Fibroblast of lung (primary cell): Measurements from ENCODE around the gene KCMF1. TPM values are rescaled to one million over a fixed set of nuclear protein-coding genes. Genes with fewer than 3 reads are reported as not detected.

Source experiments
- DNase-seq, 2 donors: peaks; one replicate each; pipeline versions ENCODE4 v3.0.0 to v3.0.0-alpha.2; 2010; ENCODE audit warnings: low read depth in 2 of 2
- H2AFZ ChIP-seq: 2 replicates; pipeline ENCODE4 v1.5.1; 2012; ENCODE audit warnings: low read length, control low read depth, inconsistent platforms
- H3K27ac ChIP-seq: 2 replicates; pipeline ENCODE4 v1.5.1; 2011; ENCODE audit warnings: low read length, control low read depth; ENCODE audit not compliant: insufficient read depth
- H3K27me3 ChIP-seq: 2 replicates; pipeline ENCODE4 v1.5.1; 2011; ENCODE audit warnings: mild to moderate bottlenecking, low read length; ENCODE audit not compliant: control insufficient read depth, insufficient read depth
- H3K36me3 ChIP-seq: 2 replicates; pipeline ENCODE4 v1.5.1; 2011; ENCODE audit warnings: low read length; ENCODE audit not compliant: control insufficient read depth, insufficient read depth
- H3K4me1 ChIP-seq: 2 replicates; pipeline ENCODE4 v1.5.1; 2011; ENCODE audit warnings: low read length; ENCODE audit not compliant: control insufficient read depth, insufficient read depth; ENCODE audit errors: extremely low read depth
- H3K4me2 ChIP-seq: 2 replicates; pipeline ENCODE4 v1.5.1; 2011; ENCODE audit warnings: low read length, control low read depth; ENCODE audit not compliant: insufficient read depth; ENCODE audit errors: extremely low read depth
- H3K4me3 ChIP-seq, 4 experiments: fragments of 200-600 bp in 1 of 4; sonication (generic) in 1 of 4; replicated peaks in 1 of 4; 2 replicates each; pipeline ENCODE4 v1.5.1; 2011 to 2016; ENCODE audit warnings: low read length in 4 of 4, low read depth in 3 of 4, mild to moderate bottlenecking in 3 of 4, control low read depth in 2 of 4, inconsistent platforms in 1 of 4, mixed read lengths in 1 of 4; ENCODE audit not compliant: insufficient read depth in 1 of 4; ENCODE audit errors: control extremely low read depth in 1 of 4
- H3K79me2 ChIP-seq: 2 replicates; pipeline ENCODE4 v1.5.1; 2012; ENCODE audit warnings: mild to moderate bottlenecking, low read length, inconsistent platforms; ENCODE audit not compliant: control insufficient read depth, insufficient read depth
- H3K9ac ChIP-seq: 2 replicates; pipeline ENCODE4 v1.5.1; 2011; ENCODE audit warnings: mild to moderate bottlenecking, low read length, control low read depth; ENCODE audit not compliant: insufficient read depth
- H3K9me3 ChIP-seq: 2 replicates; pipeline ENCODE4 v1.5.1; 2012; ENCODE audit warnings: low read depth, low read length; ENCODE audit not compliant: control insufficient read depth, insufficient read depth
- H4K20me1 ChIP-seq: 2 replicates; pipeline ENCODE4 v1.5.1; 2011; ENCODE audit warnings: low read length; ENCODE audit not compliant: control insufficient read depth, insufficient read depth; ENCODE audit errors: extremely low read depth
- CTCF ChIP-seq, 2 donors: IDR thresholded peaks in 1 of 2; conservative IDR thresholded peaks in 1 of 2; 1 replicate in 1 of 2; 2 replicates in 1 of 2; pipeline ENCODE4 v1.5.1; 2011 to 2012; ENCODE audit warnings: low read length in 2 of 2, control low read depth in 1 of 2, inconsistent platforms in 1 of 2, low read depth in 1 of 2, mild to moderate bottlenecking in 1 of 2
- EZH2 ChIP-seq: IDR thresholded peaks from 2 replicates; pipeline ENCODE4 v1.5.1; 2012; ENCODE audit warnings: low read length, control low read depth, mild to moderate bottlenecking; ENCODE audit errors: missing control alignments
- polyA plus RNA-seq, 2 donors: library from polyadenylated mRNA; depleted of rRNA in 1 of 2; stranded (reverse) in 1 of 2; unstranded in 1 of 2; fragments of >200 nt; gene quantifications; 2 replicates each; pipeline ENCODE4 v1.2.1, GENCODE V29; 2011 to 2012; ENCODE audit warnings: missing spikeins in 1 of 2
- total RNA-seq: library from RNA; depleted of rRNA; stranded (reverse); fragments of >200 nt; gene quantifications from 2 replicates; pipeline ENCODE4 v1.2.1, GENCODE V29; 2014

The KCMF1 gene
- total and polyA plus RNA-seq, 2 donors (not counting 1 experiment from before 2014, with no cell fraction given) = 61.8 to 120 TPM

GRCh38 chr2:85019121-85019520 is 48.2 kb downstream of the KCMF1 start:
- H3K9ac ChIP-seq = no peak overlapping the region
- no peak overlapping the region for H3K4me3 ChIP-seq
- H4K20me1 ChIP-seq = no peaks in the 10 kb centered on the region
- H3K4me1 ChIP-seq = peaks cover 7% of the 10 kb centered on the region
- peaks cover 72% of the 10 kb centered on the region for H3K79me2 ChIP-seq
- TF ChIP-seq EZH2 = no peak
- TF ChIP-seq CTCF (conservative IDR thresholded peaks at IDR 0.05 in 1 of 2, IDR thresholded peaks at IDR 0.05 in 1 of 2; ENCODE audit: low read depth in 1 of 2, low read length in 2 of 2) = no peak
- H3K27me3 ChIP-seq = no peaks in the 10 kb centered on the region
- no peaks in the 10 kb centered on the region for H3K36me3 ChIP-seq
- H3K27ac ChIP-seq = no peak overlapping the region
- H3K9me3 ChIP-seq = no peaks in the 10 kb centered on the region
- no peak overlapping the region for H2AFZ ChIP-seq
- DNase-seq = no peak
- H3K4me2 ChIP-seq = no peak overlapping the region

- Histone ChIP-seq H3K27ac (no peak overlapping the region), H3K36me3 (no peaks in the 10 kb centered on the region), H3K4me1 (peaks cover 3% of the 10 kb centered on the region), H2AFZ (no peak overlapping the region), H3K4me3 (no peak overlapping the region), H3K27me3 (no peaks in the 10 kb centered on the region), H4K20me1 (no peaks in the 10 kb centered on the region), H3K9me3 (no peaks in the 10 kb centered on the region), H3K4me2 (no peak overlapping the region), H3K9ac (no peak overlapping the region), H3K79me2 (peaks cover 67% of the 10 kb centered on the region)
- DNase-seq = no peak
- TF ChIP-seq EZH2 = no peak
Observed at GRCh38 chr2:85022232-85022631, 51.3 kb downstream of the KCMF1 start.

- H3K9ac ChIP-seq = no peak overlapping the region
- no peaks in the 10 kb centered on the region for H3K4me1 ChIP-seq
- H4K20me1 ChIP-seq = no peaks in the 10 kb centered on the region
- H3K27ac ChIP-seq = no peak overlapping the region
- no peak for TF ChIP-seq CTCF (conservative IDR thresholded peaks at IDR 0.05 in 1 of 2, IDR thresholded peaks at IDR 0.05 in 1 of 2; ENCODE audit: low read depth in 1 of 2, low read length in 2 of 2)
- no peak for TF ChIP-seq EZH2
- H3K79me2 ChIP-seq = peaks cover 52% of the 10 kb centered on the region
- H3K27me3 ChIP-seq = no peaks in the 10 kb centered on the region
- no peak overlapping the region for H3K4me3 ChIP-seq
- no peak overlapping the region for H3K4me2 ChIP-seq
- no peaks in the 10 kb centered on the region for H3K9me3 ChIP-seq
- H3K36me3 ChIP-seq = no peaks in the 10 kb centered on the region
- DNase-seq = no peak
- H2AFZ ChIP-seq = no peak overlapping the region
Observed at GRCh38 chr2:85024372-85025047, 53.5 kb downstream of the KCMF1 start.
